Measurements from ENCODE around the gene PCSK7. TPM values are rescaled to one million over a fixed set of nuclear protein-coding genes. Genes with fewer than 3 reads are reported as not detected.
"Not testable (repeated sequence)": the region's sequence is repeated elsewhere in the genome, so short reads cannot be mapped to it uniquely, and the experiment has no call there.

The PCSK7 gene, protein sequence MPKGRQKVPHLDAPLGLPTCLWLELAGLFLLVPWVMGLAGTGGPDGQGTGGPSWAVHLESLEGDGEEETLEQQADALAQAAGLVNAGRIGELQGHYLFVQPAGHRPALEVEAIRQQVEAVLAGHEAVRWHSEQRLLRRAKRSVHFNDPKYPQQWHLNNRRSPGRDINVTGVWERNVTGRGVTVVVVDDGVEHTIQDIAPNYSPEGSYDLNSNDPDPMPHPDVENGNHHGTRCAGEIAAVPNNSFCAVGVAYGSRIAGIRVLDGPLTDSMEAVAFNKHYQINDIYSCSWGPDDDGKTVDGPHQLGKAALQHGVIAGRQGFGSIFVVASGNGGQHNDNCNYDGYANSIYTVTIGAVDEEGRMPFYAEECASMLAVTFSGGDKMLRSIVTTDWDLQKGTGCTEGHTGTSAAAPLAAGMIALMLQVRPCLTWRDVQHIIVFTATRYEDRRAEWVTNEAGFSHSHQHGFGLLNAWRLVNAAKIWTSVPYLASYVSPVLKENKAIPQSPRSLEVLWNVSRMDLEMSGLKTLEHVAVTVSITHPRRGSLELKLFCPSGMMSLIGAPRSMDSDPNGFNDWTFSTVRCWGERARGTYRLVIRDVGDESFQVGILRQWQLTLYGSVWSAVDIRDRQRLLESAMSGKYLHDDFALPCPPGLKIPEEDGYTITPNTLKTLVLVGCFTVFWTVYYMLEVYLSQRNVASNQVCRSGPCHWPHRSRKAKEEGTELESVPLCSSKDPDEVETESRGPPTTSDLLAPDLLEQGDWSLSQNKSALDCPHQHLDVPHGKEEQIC
- total RNA-seq, result 96.1 TPM

GRCh38 chr11:117231842-117232091 lies at the start of gene PCSK7:
Gene PCSK7 (minus strand): TSS chr11:117232073. CDS start chr11:117229844, 2,229 bp downstream.
- no peaks in the 10 kb centered on the region for H3K9me3 ChIP-seq (ENCODE audit: low read depth, low read length)
- peak within 1 kb of the TSS; percentile 95 for H3K4me3 ChIP-seq (ENCODE audit: low read length)
- H3K4me1 ChIP-seq (ENCODE audit: insufficient read depth, low read length), result peaks cover 39% of the 10 kb centered on the region
- H3K27me3 ChIP-seq (ENCODE audit: insufficient read depth, low read length), result no peaks in the 10 kb centered on the region

GRCh38 chr11:117281159-117281558 lies 49.3 kb upstream of the PCSK7 start:
- Histone ChIP-seq H3K4me1 (ENCODE audit: insufficient read depth, low read length) (no peaks in the 10 kb centered on the region), H3K4me3 (ENCODE audit: low read length) (no peak overlapping the region)

GRCh38 chr11:117279711-117280376 lies 48.0 kb upstream of the PCSK7 start:
- Histone ChIP-seq H3K27me3 (ENCODE audit: insufficient read depth, low read length) (no peaks in the 10 kb centered on the region), H3K4me3 (ENCODE audit: low read length) (peak overlapping the region; percentile 13), H3K4me1 (ENCODE audit: insufficient read depth, low read length) (no peaks in the 10 kb centered on the region), H3K9me3 (ENCODE audit: low read depth, low read length) (no peaks in the 10 kb centered on the region)

More at GRCh38 chr11:117281159-117281558, 49.3 kb upstream of the PCSK7 start:
- Histone ChIP-seq H3K9me3 (ENCODE audit: low read depth, low read length) (no peaks in the 10 kb centered on the region), H3K27me3 (ENCODE audit: insufficient read depth, low read length) (no peaks in the 10 kb centered on the region)

DNA sequence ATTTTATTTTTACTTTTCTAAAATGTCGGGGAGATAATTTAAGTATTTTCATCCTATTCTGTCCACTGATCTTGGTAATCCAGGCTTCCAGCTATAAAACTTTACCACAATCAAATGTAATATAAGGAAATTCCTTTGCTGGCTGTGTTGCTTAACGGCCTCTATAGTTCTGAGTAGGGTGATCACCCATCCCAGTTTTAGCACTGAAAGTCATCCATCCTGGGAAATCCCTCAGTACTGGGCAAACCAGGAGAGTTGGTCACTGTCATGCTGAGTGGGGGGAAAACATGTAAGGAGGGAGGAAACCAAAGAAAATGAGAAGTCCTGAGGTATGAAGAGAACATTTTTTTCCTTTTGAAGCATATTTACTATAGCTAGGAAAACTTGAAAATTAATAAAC lies 46.5 kb upstream of the PCSK7 start:
- Histone ChIP-seq H3K4me3 (ENCODE audit: low read length) (no peak overlapping the region), H3K4me1 (ENCODE audit: insufficient read depth, low read length) (no peaks in the 10 kb centered on the region), H3K27me3 (ENCODE audit: insufficient read depth, low read length) (no peaks in the 10 kb centered on the region), H3K9me3 (ENCODE audit: low read depth, low read length) (no peaks in the 10 kb centered on the region)

DNA sequence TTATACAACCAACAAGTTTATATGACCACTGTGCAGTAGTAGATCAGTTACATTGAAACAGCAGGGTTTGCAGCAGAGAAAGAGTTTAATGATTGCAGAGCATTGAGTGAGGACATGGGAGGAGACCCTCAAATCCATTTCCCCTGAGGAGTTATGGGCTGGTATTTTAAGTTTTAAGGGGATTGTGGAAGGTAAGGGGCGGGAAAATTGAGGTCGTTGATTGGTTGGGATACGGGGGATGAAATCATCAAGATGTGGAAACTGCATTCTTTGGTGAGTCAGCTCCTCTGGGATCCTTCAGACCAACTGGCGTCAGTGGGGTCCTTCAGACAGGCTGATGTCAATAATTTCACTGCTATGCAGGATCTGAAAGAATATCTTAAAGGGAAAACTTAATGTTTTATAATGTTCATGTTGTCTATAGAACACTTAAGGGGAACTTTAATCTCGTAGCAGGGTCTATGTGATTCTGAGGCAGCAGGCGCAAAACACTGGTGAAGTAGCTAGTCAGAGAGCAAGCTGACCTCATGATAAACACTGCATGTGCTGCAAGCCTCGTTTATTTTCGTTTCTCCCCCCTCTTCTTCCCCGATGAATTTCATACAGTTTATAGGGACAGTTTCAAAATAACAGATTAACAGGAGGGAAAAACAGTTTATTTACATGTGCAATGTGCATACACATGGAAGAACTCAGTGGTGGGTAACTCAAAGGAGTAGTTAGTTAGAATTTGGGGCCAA lies 41.8 kb upstream of the PCSK7 start:
- no peak overlapping the region for H3K4me3 ChIP-seq (ENCODE audit: low read length)
- H3K4me1 ChIP-seq (ENCODE audit: insufficient read depth, low read length), result no peaks in the 10 kb centered on the region
- no peaks in the 10 kb centered on the region for H3K9me3 ChIP-seq (ENCODE audit: low read depth, low read length)
- H3K27me3 ChIP-seq (ENCODE audit: insufficient read depth, low read length), result no peaks in the 10 kb centered on the region

DNA sequence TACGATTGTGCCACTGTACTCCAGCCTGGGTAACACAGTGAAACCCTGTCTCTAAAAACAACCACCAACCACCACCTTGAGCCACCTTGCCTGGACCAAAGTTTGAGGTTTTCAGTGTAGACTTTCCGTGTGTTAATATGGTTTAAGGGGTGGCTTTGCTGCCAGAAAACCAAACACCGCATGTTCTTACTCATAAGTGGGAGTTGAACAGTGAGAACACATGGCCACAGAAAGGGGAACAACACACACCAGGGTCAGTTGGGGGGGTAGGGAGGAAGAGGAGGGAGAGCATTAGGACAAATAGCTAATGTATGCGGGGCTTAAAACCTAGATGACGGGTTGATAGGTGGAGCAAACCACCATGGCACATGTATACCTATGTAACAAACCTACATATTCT lies 40.3 kb upstream of the PCSK7 start:
- not testable (repeated sequence) for H3K4me3 ChIP-seq (ENCODE audit: low read length); H3K4me1 ChIP-seq (ENCODE audit: insufficient read depth, low read length); H3K27me3 ChIP-seq (ENCODE audit: insufficient read depth, low read length); H3K9me3 ChIP-seq (ENCODE audit: low read depth, low read length)

DNA sequence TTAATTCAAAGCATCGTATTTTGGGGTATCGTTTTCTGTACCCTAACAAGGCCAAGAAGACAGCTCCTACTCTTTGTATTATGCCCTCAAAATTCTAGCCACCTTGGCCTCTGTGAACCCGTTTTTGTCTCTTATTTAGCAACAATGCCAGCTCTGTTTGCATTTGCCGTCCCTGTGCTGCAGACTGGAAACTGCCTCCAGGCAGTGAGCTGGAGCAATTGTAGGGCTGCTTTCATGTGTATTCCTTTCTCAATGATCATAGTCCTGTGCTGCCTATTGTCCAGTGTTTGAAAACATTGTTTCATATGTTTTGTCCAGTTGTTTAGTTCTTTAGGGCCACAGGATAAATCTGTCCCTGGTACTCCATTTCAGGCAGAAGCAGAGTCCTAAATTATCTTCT lies 39.3 kb upstream of the PCSK7 start:
- H3K9me3 ChIP-seq (ENCODE audit: low read depth, low read length), result no peaks in the 10 kb centered on the region
- no peak overlapping the region for H3K4me3 ChIP-seq (ENCODE audit: low read length)
- no peaks in the 10 kb centered on the region for H3K4me1 ChIP-seq (ENCODE audit: insufficient read depth, low read length)

DNA sequence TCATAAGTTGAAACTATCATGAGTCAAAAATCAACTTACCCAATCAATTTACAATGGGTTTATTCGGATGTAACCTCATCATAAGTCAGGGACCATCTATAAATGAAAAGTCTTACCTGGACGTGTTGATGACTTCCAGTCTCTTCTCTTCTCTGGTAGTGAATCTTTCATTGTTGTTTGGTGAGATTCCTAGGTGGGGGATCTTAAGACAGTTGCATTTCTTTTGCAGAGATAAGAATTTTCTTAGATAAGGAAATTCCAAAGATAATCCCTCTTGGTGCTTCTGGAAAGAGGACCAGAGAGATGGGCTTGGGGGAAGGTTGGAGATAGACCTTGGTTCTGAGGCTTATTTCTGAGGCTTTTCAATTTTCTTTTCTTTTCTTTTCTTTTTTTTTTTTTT lies 38.0 kb upstream of the PCSK7 start:
- Histone ChIP-seq H3K27me3 (ENCODE audit: insufficient read depth, low read length) (no peaks in the 10 kb centered on the region), H3K4me3 (ENCODE audit: low read length) (no peak overlapping the region), H3K4me1 (ENCODE audit: insufficient read depth, low read length) (no peaks in the 10 kb centered on the region), H3K9me3 (ENCODE audit: low read depth, low read length) (no peaks in the 10 kb centered on the region)

More for the DNA sequence above, 39.3 kb upstream of the PCSK7 start:
- H3K27me3 ChIP-seq (ENCODE audit: insufficient read depth, low read length), result no peaks in the 10 kb centered on the region

- no peaks in the 10 kb centered on the region for H3K27me3 ChIP-seq (ENCODE audit: insufficient read depth, low read length)
- H3K4me1 ChIP-seq (ENCODE audit: insufficient read depth, low read length), result no peaks in the 10 kb centered on the region
- H3K9me3 ChIP-seq (ENCODE audit: low read depth, low read length), result no peaks in the 10 kb centered on the region
- H3K4me3 ChIP-seq (ENCODE audit: low read length), result no peak overlapping the region
These were observed 33.9 kb upstream of the PCSK7 start for GRCh38 chr11:117265745-117266144.

DNA sequence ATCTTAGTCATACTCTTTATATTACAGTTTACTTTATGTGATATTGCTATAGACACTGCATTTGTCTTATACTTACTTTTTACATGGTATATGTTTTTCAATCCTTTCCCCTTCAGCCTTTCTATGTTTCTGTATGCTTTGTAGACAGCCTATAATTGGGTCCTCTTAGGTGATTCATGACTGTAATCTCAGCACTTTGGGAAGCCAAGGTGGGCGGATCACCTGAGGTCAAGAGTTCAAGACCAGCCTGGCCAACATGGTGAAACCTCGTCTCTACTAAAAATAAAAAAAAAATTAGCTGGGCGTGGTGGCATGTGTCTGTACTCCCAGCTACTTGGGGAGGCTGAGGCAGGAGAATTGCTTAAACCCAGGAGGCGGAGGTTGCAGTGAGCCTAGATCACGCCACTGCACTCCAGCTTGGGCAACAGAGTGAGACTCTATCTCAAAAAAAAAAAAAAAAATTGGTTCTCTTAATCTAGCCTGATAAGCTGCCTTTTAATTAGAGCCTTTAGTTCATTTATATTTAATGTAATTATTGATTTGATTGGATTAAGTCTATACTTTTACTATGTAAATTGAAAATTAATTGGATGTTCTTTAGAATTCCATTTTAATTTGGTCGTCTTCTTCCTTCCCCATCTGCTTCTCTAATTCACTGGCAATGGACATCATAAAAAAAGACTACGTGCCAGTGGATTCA lies 32.9 kb upstream of the PCSK7 start:
- H3K4me3 ChIP-seq (ENCODE audit: low read length); H3K9me3 ChIP-seq (ENCODE audit: low read depth, low read length); H3K4me1 ChIP-seq (ENCODE audit: insufficient read depth, low read length); H3K27me3 ChIP-seq (ENCODE audit: insufficient read depth, low read length): not testable (repeated sequence)

GRCh38 chr11:117259417-117259816 lies 27.5 kb upstream of the PCSK7 start:
- Histone ChIP-seq H3K9me3 (ENCODE audit: low read depth, low read length) (no peaks in the 10 kb centered on the region), H3K4me1 (ENCODE audit: insufficient read depth, low read length) (no peaks in the 10 kb centered on the region), H3K4me3 (ENCODE audit: low read length) (no peak overlapping the region), H3K27me3 (ENCODE audit: insufficient read depth, low read length) (no peaks in the 10 kb centered on the region)

DNA sequence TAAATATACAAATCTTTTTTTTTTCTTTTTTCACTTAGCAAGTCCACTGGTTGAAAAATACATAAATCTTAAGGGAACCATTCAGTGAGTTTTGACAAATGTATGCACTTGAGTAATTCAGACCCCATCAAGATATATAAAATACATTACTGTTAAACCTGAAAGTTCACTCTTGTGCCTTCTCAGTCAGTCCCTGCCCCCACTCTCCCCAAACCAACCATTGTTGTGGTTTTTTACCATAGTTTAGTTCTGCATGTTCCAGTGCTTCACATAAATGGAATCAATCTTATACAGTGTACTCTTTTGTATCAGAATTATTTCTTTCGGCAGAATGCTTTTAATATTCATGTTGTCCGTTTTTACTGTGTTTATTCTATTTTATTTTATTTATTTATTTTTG lies 26.7 kb upstream of the PCSK7 start:
- no peaks in the 10 kb centered on the region for H3K4me1 ChIP-seq (ENCODE audit: insufficient read depth, low read length)
- H3K9me3 ChIP-seq (ENCODE audit: low read depth, low read length), result no peaks in the 10 kb centered on the region
- H3K27me3 ChIP-seq (ENCODE audit: insufficient read depth, low read length), result no peaks in the 10 kb centered on the region

DNA sequence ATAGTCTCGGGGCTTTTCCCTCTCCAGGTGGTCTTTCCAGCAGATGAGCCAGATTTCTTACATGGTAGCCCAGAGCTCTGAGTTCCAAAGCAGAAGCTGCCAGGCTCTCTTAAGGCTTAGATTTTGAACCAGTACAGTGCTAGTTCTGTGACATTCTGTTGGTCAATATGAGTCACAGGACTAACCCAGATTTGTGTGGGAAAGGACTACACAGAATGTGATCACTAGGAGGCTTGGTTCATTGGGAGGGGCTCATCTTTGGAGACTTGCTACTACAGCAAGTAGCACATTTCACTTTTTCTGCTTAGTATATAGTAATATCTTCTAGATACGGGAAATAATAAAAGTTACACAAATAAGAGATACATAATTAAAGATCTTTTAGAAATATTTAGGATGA lies 24.7 kb upstream of the PCSK7 start:
- H3K4me3 ChIP-seq (ENCODE audit: low read length), result no peak overlapping the region
- H3K27me3 ChIP-seq (ENCODE audit: insufficient read depth, low read length), result no peaks in the 10 kb centered on the region
- no peaks in the 10 kb centered on the region for H3K4me1 ChIP-seq (ENCODE audit: insufficient read depth, low read length)
- H3K9me3 ChIP-seq (ENCODE audit: low read depth, low read length), result no peaks in the 10 kb centered on the region

More for the DNA sequence above, 26.7 kb upstream of the PCSK7 start:
- no peak overlapping the region for H3K4me3 ChIP-seq (ENCODE audit: low read length)

DNA sequence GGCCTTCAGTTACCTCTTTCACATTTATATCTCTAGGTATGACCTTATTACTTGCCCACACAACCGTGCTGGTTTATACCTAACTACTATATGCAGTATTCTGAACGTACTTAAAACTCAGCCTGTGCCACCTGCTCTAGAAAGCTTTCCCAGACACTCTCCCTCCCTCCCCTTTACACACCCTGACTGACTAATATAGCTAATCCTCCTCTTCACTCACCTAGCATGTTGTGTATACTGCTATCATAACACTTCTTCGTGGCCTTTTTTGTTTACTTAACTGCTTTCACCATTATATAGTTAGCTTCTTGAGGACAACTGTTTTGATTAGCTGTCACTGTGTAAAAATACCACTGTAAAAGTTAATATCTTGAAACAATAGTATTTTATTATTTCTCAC lies 24.1 kb upstream of the PCSK7 start:
- no peak overlapping the region for H3K4me3 ChIP-seq (ENCODE audit: low read length)
- no peaks in the 10 kb centered on the region for H3K9me3 ChIP-seq (ENCODE audit: low read depth, low read length)
- H3K27me3 ChIP-seq (ENCODE audit: insufficient read depth, low read length), result no peaks in the 10 kb centered on the region
- H3K4me1 ChIP-seq (ENCODE audit: insufficient read depth, low read length), result no peaks in the 10 kb centered on the region

Measured in mononuclear cell (primary cell).